ENCODE data around the gene FARP1. TPM values are rescaled to one million over a fixed set of nuclear protein-coding genes. Genes with fewer than 3 reads are reported as not detected.

FARP1 gene
- total and polyA plus RNA-seq, 10 of the 15 experiments (the other 5 are each of a cell fraction or from before 2014, with no cell fraction given): 0.17 to 6.9 (median 0.68) TPM

GRCh38 chr13:98447881-98448641 lies 305.2 kb downstream of the FARP1 start (continued):
- TF ChIP-seq BCL3 (IDR thresholded peaks at IDR 0.05; ENCODE audit: borderline replicate concordance, insufficient read depth, low read depth, low read length, poor library complexity, severe bottlenecking) (peak; percentile 19), SKIL (IDR thresholded peaks at IDR 0.05; ENCODE audit: low read depth, poor library complexity, severe bottlenecking) (no peak)

GRCh38 chr13:98448642-98448928 lies 305.7 kb downstream of the FARP1 start:
- Histone ChIP-seq H3K4me3 (no peak overlapping the region), H3K4me1 (ENCODE audit: control insufficient read depth, insufficient read depth, low read length) (peaks cover 6% of the 10 kb centered on the region), H3K9ac (ENCODE audit: control insufficient read depth, insufficient read depth, low read length) (no peak overlapping the region), H2AFZ (ENCODE audit: control insufficient read depth, low read depth, low read length) (no peak overlapping the region), H3K27me3 (replicated peaks in 1 of 2; ENCODE audit: control insufficient read depth in 2 of 2, insufficient read depth in 2 of 2, low read length in 1 of 2) (no peaks in the 10 kb centered on the region), H3K36me3 (ENCODE audit: control insufficient read depth in 2 of 2, insufficient read depth in 2 of 2, low read length in 1 of 2) (peaks cover 6 to 16% of the 10 kb centered on the region in 2 experiments), H3K4me2 (ENCODE audit: control insufficient read depth, insufficient read depth) (no peak overlapping the region), H4K20me1 (ENCODE audit: control insufficient read depth, insufficient read depth) (no peaks in the 10 kb centered on the region), H3K9me3 (replicated peaks; ENCODE audit: control insufficient read depth, insufficient read depth, low read length) (no peaks in the 10 kb centered on the region), H3K79me2 (ENCODE audit: control insufficient read depth, insufficient read depth, low read length) (no peaks in the 10 kb centered on the region), H3K27ac (ENCODE audit: control insufficient read depth, insufficient read depth) (no peak overlapping the region)
- ChIA-PET SMC1A (ENCODE audit: uncharacterized antibody, unreplicated experiment) (interaction anchor here (1.7 to 4.8 kb wide), 2 partner anchors 204 to 225 kb away, joined by 5 to 66 read pairs; no protein-coding TSS in a partner anchor), RAD21 (ENCODE audit: unreplicated experiment) (interaction anchor here (1.0 to 4.8 kb wide), 2 partner anchors 204 to 207 kb away, joined by 3 to 89 read pairs; no protein-coding TSS in a partner anchor), CTCF (interaction anchor here (1.7 to 9.1 kb wide), 2 partner anchors 205 to 225 kb away, joined by 5 to 135 read pairs; no protein-coding TSS in a partner anchor), POLR2A (no interaction called here)
- WGBS (ENCODE audit: insufficient coverage, insufficient replicate concordance, low lambda C conversion rate, missing lambda C conversion rate): 17% methylated on average over 5 of the region's 5 CpGs
- in situ Hi-C loops (cut with MboI) (loop anchor here (5.0 to 10.0 kb wide), 3 partner anchors 209 to 594 kb away; no protein-coding TSS in a partner anchor), intact Hi-C loops (cut with micrococcal nuclease; ENCODE audit: unreplicated experiment) (no loop called here)
- no TSS peak for BruUV-seq (replicated peaks)
- FAIRE-seq (no peak), DNase-seq (ENCODE audit: low read depth, low spot score) (no peak), ATAC-seq (no peak)
- TF ChIP-seq ZNF622 (IDR thresholded peaks at IDR 0.05): no peak
- TF ChIP-seq NFYA (IDR thresholded peaks at IDR 0.05; ENCODE audit: borderline replicate concordance, low read depth, low read length): no peak
- TF ChIP-seq, protein P1, sequence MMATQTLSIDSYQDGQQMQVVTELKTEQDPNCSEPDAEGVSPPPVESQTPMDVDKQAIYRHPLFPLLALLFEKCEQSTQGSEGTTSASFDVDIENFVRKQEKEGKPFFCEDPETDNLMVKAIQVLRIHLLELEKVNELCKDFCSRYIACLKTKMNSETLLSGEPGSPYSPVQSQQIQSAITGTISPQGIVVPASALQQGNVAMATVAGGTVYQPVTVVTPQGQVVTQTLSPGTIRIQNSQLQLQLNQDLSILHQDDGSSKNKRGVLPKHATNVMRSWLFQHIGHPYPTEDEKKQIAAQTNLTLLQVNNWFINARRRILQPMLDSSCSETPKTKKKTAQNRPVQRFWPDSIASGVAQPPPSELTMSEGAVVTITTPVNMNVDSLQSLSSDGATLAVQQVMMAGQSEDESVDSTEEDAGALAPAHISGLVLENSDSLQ (IDR thresholded peaks at IDR 0.05): no peak
- TF ChIP-seq DPF2 (IDR thresholded peaks at IDR 0.05): no peak
- TF ChIP-seq CUX1 (IDR thresholded peaks at IDR 0.05; ENCODE audit: insufficient replicate concordance, low read depth, low read length): no peak
- TF ChIP-seq SKIL (IDR thresholded peaks at IDR 0.05; ENCODE audit: low read depth, poor library complexity, severe bottlenecking): no peak
